HFFc6 (cell line): Measurements from ENCODE around the gene CCDC106. TPM values are rescaled to one million over a fixed set of nuclear protein-coding genes. Genes with fewer than 3 reads are reported as not detected.

ENCODE experiments used
- DNase-seq: peaks from one replicate; pipeline ENCODE4 v3.0.0-alpha.2; 2018
- H3K27ac Mint-ChIP-seq: 2 replicates; pipeline ENCODE4 v1.8.0; 2020; ENCODE audit warnings: mild to moderate bottlenecking, mixed read lengths
- H3K27me3 Mint-ChIP-seq: 2 replicates; pipeline ENCODE4 v1.8.0; 2021; ENCODE audit warnings: mild to moderate bottlenecking, moderate library complexity, mixed read lengths; ENCODE audit not compliant: insufficient read depth
- H3K36me3 Mint-ChIP-seq: 2 replicates; pipeline ENCODE4 v1.8.0; 2021; ENCODE audit warnings: low read depth, mixed read lengths
- H3K4me1 Mint-ChIP-seq: 2 replicates; pipeline ENCODE4 v1.8.0; 2020; ENCODE audit warnings: low read depth, mixed read lengths
- H3K4me3 Mint-ChIP-seq: 2 replicates; pipeline ENCODE4 v1.8.0; 2020; ENCODE audit warnings: mild to moderate bottlenecking, moderate library complexity, mixed read lengths
- H3K9me3 Mint-ChIP-seq: 2 replicates; pipeline ENCODE4 v1.8.0; 2020; ENCODE audit warnings: mild to moderate bottlenecking, mixed read lengths
- CTCF ChIP-seq: fragments of 200-600 bp; sonication (generic); IDR thresholded peaks from 2 replicates; pipeline ENCODE4 v1.5.0; 2021; ENCODE audit warnings: antibody characterized with exemption, mild to moderate bottlenecking
- total RNA-seq, 6 experiments: library from RNA; stranded (reverse); fragmentation: NEBNext Ultra II Directional; extraction: Animal tissue kit (Norgen Biotek cat#: 25700); gene quantifications; 2 replicates in 1 of 6; 3 replicates in 5 of 6; pipeline ENCODE4 v1.2.3, GENCODE V29; 2021

Gene CCDC106
- total RNA-seq, 6 experiments from 2014 or later = 12.9 to 17.4 (median 14.0) TPM

- Mint-ChIP-seq H3K27me3 (peaks cover 5% of the 10 kb centered on the region), H3K9me3 (no peaks in the 10 kb centered on the region), H3K36me3 (peaks cover 27% of the 10 kb centered on the region), H3K27ac (no peak overlapping the region), H3K4me3 (no peak overlapping the region), H3K4me1 (peaks cover 35% of the 10 kb centered on the region)
- no peak for DNase-seq
- TF ChIP-seq CTCF = no peak
Measured at GRCh38 chr19:55659822-55660221, 11.8 kb downstream of the CCDC106 start.

GRCh38 chr19:55660404-55660803 is 12.4 kb downstream of the CCDC106 start:
- Mint-ChIP-seq H3K36me3 (peaks cover 26% of the 10 kb centered on the region), H3K4me1 (peaks cover 35% of the 10 kb centered on the region), H3K4me3 (no peak overlapping the region), H3K9me3 (no peaks in the 10 kb centered on the region), H3K27me3 (peaks cover 5% of the 10 kb centered on the region), H3K27ac (no peak overlapping the region)
- DNase-seq = no peak
- TF ChIP-seq CTCF = no peak

- H3K27ac Mint-ChIP-seq = no peak overlapping the region
- peaks cover 20% of the 10 kb centered on the region for H3K36me3 Mint-ChIP-seq
- no peaks in the 10 kb centered on the region for H3K9me3 Mint-ChIP-seq
- peaks cover 4% of the 10 kb centered on the region for H3K27me3 Mint-ChIP-seq
- no peak for DNase-seq
- no peak for TF ChIP-seq CTCF
- no peak overlapping the region for H3K4me3 Mint-ChIP-seq
- peaks cover 31% of the 10 kb centered on the region for H3K4me1 Mint-ChIP-seq
Measured at GRCh38 chr19:55660991-55661390, 13.0 kb downstream of the CCDC106 start.

GRCh38 chr19:55661826-55662225 is 13.8 kb downstream of the CCDC106 start:
- Mint-ChIP-seq H3K27ac (no peak overlapping the region), H3K4me1 (peaks cover 23% of the 10 kb centered on the region), H3K27me3 (peaks cover 4% of the 10 kb centered on the region), H3K9me3 (no peaks in the 10 kb centered on the region), H3K4me3 (no peak overlapping the region), H3K36me3 (peaks cover 16% of the 10 kb centered on the region)
- no peak for DNase-seq
- TF ChIP-seq CTCF = no peak

GRCh38 chr19:55663846-55664536 is 16.0 kb downstream of the CCDC106 start:
- H3K36me3 Mint-ChIP-seq = peaks cover 16% of the 10 kb centered on the region
- no peak for TF ChIP-seq CTCF
- no peak for DNase-seq
- H3K27me3 Mint-ChIP-seq = peaks cover 4% of the 10 kb centered on the region
- H3K9me3 Mint-ChIP-seq = no peaks in the 10 kb centered on the region
- no peak overlapping the region for H3K4me3 Mint-ChIP-seq
- H3K4me1 Mint-ChIP-seq = peaks cover 7% of the 10 kb centered on the region
- H3K27ac Mint-ChIP-seq = no peak overlapping the region
